OCI-LY3 (cell line): ENCODE measurements around the gene RNF152.

Experiments
- H2AFZ ChIP-seq: fragments of 200-600, 300-600 bp; shearing (Covaris generic); 2 replicates; pipeline ENCODE4 v1.6.0; 2014; ENCODE audit warnings: antibody characterized with exemption, low read depth, low read length
- H3K27ac ChIP-seq: fragments of 200-600, 300-600 bp; sonication (generic); 2 replicates; pipeline ENCODE4 v1.5.1; 2014; ENCODE audit warnings: mild to moderate bottlenecking, low read length, moderate library complexity, mixed read lengths
- H3K27me3 ChIP-seq: fragments of 200-600, 300-600 bp; sonication (generic); 2 replicates; pipeline ENCODE4 v1.6.1; 2014; ENCODE audit warnings: low read depth, low read length, mixed read lengths
- H3K36me3 ChIP-seq: fragments of 200-600, 300-600 bp; sonication (generic); replicated peaks from 2 replicates; pipeline ENCODE3; 2014; ENCODE audit warnings: low read depth, low read length, mixed read lengths
- H3K4me1 ChIP-seq: fragments of 300-600, 200-600 bp; sonication (generic); 2 replicates; pipeline ENCODE4 v1.6.1; 2014; ENCODE audit warnings: low read length, mixed read lengths
- H3K4me2 ChIP-seq: fragments of 200-600, 300-600 bp; sonication (generic); 2 replicates; pipeline ENCODE4 v1.6.1; 2014; ENCODE audit warnings: low read length, mixed read lengths
- H3K4me3 ChIP-seq: fragments of 300-600, 200-600 bp; sonication (generic); 2 replicates; pipeline ENCODE4 v1.5.1; 2014; ENCODE audit warnings: antibody characterized with exemption, mild to moderate bottlenecking, low read length, moderate library complexity
- H3K79me2 ChIP-seq: fragments of 300-600, 200-600 bp; shearing (Covaris generic); 2 replicates; pipeline ENCODE4 v1.6.1; 2014; ENCODE audit warnings: mild to moderate bottlenecking, low read length, mixed read lengths
- H3K9ac ChIP-seq: fragments of 300-600, 200-600 bp; shearing (Covaris generic); 2 replicates; pipeline ENCODE4 v1.6.0; 2014; ENCODE audit warnings: mild to moderate bottlenecking, low read length, moderate library complexity
- H3K9me3 ChIP-seq: fragments of 200-600, 300-600 bp; shearing (Covaris generic); 2 replicates; pipeline ENCODE4 v1.6.1; 2014; ENCODE audit warnings: low read length, mixed read lengths; ENCODE audit not compliant: insufficient read depth
- H4K20me1 ChIP-seq: fragments of 200-600, 300-600 bp; sonication (generic); 2 replicates; pipeline ENCODE4 v1.6.1; 2016; ENCODE audit warnings: low read length, mixed read lengths; ENCODE audit not compliant: insufficient read depth
- EZH2phosphoT487 ChIP-seq: fragments of 200-600 bp; shearing (Covaris generic); IDR thresholded peaks from 2 replicates; pipeline ENCODE4 v1.6.1; 2018; ENCODE audit warnings: antibody characterized with exemption, mixed run types, low read depth
- TF ChIP-seq, protein P1 (sequence below): fragments of 200-600, 300-600 bp; sonication (generic); IDR thresholded peaks from 2 replicates; pipeline ENCODE4 v1.5.1; 2014; ENCODE audit warnings: antibody characterized with exemption, low read length, low read depth

Gene RNF152

DNA sequence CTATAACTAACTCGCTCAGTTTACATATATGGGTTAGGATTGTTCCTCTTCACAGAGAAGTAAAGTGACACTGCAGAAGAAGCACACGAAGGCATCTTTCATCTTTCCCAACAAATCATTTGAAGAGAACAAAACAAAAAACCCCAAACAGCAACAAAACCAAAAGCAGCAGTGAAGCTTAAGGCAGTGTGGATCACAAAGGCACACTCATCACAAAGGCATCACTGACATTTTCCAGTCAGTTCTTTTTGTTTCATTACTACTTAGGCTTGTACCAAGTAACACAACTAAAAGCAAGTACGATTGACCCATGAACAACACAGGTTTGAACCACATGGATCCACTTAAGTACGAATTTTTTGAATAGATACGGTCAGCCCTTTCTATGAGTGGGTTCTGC is 75.7 kb downstream of the RNF152 start:
- Histone ChIP-seq H4K20me1 (no peaks in the 10 kb centered on the region), H3K27ac (no peak overlapping the region), H3K4me2 (no peak overlapping the region), H3K79me2 (no peaks in the 10 kb centered on the region), H3K9ac (no peak overlapping the region), H2AFZ (no peak overlapping the region), H3K4me1 (no peaks in the 10 kb centered on the region), H3K4me3 (no peak overlapping the region), H3K36me3 (no peaks in the 10 kb centered on the region), H3K27me3 (peaks cover 27% of the 10 kb centered on the region; the same call in 1 of the 2 replicates), H3K9me3 (no peaks in the 10 kb centered on the region)
- TF ChIP-seq EZH2phosphoT487, result no peak
- TF ChIP-seq, protein P1, sequence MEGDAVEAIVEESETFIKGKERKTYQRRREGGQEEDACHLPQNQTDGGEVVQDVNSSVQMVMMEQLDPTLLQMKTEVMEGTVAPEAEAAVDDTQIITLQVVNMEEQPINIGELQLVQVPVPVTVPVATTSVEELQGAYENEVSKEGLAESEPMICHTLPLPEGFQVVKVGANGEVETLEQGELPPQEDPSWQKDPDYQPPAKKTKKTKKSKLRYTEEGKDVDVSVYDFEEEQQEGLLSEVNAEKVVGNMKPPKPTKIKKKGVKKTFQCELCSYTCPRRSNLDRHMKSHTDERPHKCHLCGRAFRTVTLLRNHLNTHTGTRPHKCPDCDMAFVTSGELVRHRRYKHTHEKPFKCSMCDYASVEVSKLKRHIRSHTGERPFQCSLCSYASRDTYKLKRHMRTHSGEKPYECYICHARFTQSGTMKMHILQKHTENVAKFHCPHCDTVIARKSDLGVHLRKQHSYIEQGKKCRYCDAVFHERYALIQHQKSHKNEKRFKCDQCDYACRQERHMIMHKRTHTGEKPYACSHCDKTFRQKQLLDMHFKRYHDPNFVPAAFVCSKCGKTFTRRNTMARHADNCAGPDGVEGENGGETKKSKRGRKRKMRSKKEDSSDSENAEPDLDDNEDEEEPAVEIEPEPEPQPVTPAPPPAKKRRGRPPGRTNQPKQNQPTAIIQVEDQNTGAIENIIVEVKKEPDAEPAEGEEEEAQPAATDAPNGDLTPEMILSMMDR, result no peak

DNA sequence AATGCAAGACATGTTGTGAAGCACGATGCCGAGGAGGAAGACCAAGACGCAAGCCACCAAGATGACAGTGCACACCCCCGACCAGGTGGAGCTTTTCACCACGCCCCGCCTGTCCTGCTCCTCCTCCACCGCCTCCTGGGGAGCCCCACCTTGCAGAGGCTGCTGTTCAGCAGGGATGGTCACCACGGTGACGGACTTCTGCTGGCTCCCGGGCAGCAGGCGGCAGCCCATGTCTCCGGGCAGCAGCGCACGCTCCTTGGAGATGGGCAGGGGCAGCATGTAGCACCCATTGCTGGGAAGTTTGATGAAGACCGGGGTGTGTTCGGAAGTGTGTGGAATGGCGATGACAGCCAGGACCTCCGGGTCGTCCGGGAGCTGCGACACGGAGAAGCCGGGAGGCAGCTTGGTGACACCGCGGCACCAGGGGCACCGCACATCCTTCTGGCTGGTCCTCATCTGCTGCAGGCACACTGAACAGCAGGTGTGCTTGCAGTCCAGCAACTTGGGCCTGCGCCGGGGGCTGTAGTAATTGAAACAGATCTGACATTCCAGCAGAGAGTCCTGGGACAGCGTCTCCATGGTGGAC is 76.8 kb downstream of the RNF152 start:
- no peaks in the 10 kb centered on the region for H3K9me3 ChIP-seq
- H3K79me2 ChIP-seq, result no peaks in the 10 kb centered on the region
- H3K4me3 ChIP-seq, result no peak overlapping the region
- no peaks in the 10 kb centered on the region for H3K4me1 ChIP-seq
- H2AFZ ChIP-seq, result no peak overlapping the region
- no peak for TF ChIP-seq EZH2phosphoT487
- TF ChIP-seq, protein P1, result no peak
- H3K27ac ChIP-seq, result no peak overlapping the region
- H3K4me2 ChIP-seq, result no peak overlapping the region
- no peaks in the 10 kb centered on the region for H4K20me1 ChIP-seq
- no peaks in the 10 kb centered on the region for H3K36me3 ChIP-seq
- no peak overlapping the region for H3K9ac ChIP-seq
- H3K27me3 ChIP-seq, result peaks cover 32% of the 10 kb centered on the region; the same call in 1 of the 2 replicates

DNA sequence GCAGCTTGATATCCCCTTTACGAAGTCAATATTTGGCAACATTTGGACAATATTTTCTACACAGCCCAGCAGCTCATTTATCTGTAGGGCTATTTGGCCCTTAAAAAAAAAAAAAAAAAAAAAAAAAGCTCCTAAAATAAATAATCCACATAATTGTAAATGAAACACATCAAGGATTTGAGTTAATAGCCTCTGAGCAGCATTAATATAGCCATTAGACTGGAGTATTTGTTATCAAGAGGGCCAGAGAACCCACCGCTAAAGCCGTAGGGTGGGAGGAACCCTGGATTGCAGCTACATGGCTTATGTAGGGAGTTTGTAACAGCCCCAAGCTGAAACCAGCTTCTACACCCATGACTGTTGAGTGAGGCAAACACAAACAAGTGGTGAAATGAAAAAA is 84.5 kb downstream of the RNF152 start:
- Histone ChIP-seq H3K4me3 (no peak overlapping the region), H3K79me2 (no peaks in the 10 kb centered on the region), H4K20me1 (no peaks in the 10 kb centered on the region), H3K4me2 (no peak overlapping the region), H3K36me3 (no peaks in the 10 kb centered on the region), H3K9me3 (no peaks in the 10 kb centered on the region), H2AFZ (no peak overlapping the region), H3K9ac (no peak overlapping the region), H3K27me3 (peaks cover 25% of the 10 kb centered on the region), H3K4me1 (no peaks in the 10 kb centered on the region), H3K27ac (no peak overlapping the region)
- TF ChIP-seq EZH2phosphoT487, result no peak
- TF ChIP-seq, protein P1, result no peak

DNA sequence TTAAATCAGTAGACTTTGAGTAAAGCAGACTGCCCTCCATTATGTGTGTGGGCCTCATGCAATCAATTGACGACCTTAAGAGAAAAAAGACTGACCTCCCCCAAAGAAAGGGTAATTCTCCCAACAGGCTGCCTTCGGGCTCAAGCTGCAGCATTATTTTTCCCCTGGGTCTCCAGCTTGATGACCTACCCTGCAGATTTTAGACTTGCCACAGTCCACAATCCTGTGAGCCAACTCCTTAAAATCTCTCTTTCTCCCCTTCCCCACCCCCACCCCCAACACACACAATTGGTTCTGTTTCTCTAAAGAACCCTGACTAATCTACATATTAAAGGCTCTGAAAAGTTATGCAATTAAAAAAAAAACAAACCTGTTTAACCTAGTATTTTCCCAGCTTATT is 89.4 kb downstream of the RNF152 start:
- Histone ChIP-seq H3K4me2 (no peak overlapping the region), H3K4me1 (no peaks in the 10 kb centered on the region), H3K4me3 (no peak overlapping the region), H3K79me2 (no peaks in the 10 kb centered on the region), H3K27ac (no peak overlapping the region), H2AFZ (no peak overlapping the region), H4K20me1 (no peaks in the 10 kb centered on the region), H3K27me3 (peaks cover 21% of the 10 kb centered on the region), H3K9me3 (no peaks in the 10 kb centered on the region), H3K9ac (no peak overlapping the region), H3K36me3 (no peaks in the 10 kb centered on the region)
- TF ChIP-seq EZH2phosphoT487, result no peak
- TF ChIP-seq, protein P1, result no peak
